ENCODE measurements around the gene MAP4K2. TPM values are rescaled to one million over a fixed set of nuclear protein-coding genes. Genes with fewer than 3 reads are reported as not detected.

MAP4K2 gene
- total RNA-seq, 1 experiment from 2014 or later: 24.5 TPM

- DNase-seq (ENCODE audit: low spot score) (no peak), ATAC-seq (no peak)
- no peak overlapping the region for H3K27ac Mint-ChIP-seq
- no peaks in the 10 kb centered on the region for H3K27me3 Mint-ChIP-seq (ENCODE audit: low read depth)
- no peaks in the 10 kb centered on the region for H3K9me3 Mint-ChIP-seq
- H3K36me3 Mint-ChIP-seq: peaks cover 3% of the 10 kb centered on the region; the same call in 1 of the 2 replicates
- ChIA-PET CTCF (interaction anchor here (0.5 kb wide), 1 partner anchor 36 kb away, joined by 3 read pairs; no protein-coding TSS in a partner anchor), POLR2A (no interaction called here)
- no peak overlapping the region for H3K4me3 Mint-ChIP-seq
- TF ChIP-seq SOX15 (CRISPR knock-in tag; IDR thresholded peaks at IDR 0.05): no peak
- peaks cover 13% of the 10 kb centered on the region for H3K4me1 Mint-ChIP-seq
Measured at GRCh38 chr11:64837887-64838351, 34.9 kb upstream of the MAP4K2 start.

- ChIA-PET POLR2A (no interaction called here), CTCF (interaction anchor here (0.6 to 2.9 kb wide), 2 partner anchors 13 to 49 kb away, joined by 4 to 6 read pairs; no protein-coding TSS in a partner anchor)
- H3K4me1 Mint-ChIP-seq: 0 out of 2 replicates have a peak, but pooled peaks cover 1% of the 10 kb centered on the region
- no peak for DNase-seq (ENCODE audit: low spot score)
- H3K27ac Mint-ChIP-seq: no peak overlapping the region
- TF ChIP-seq ARID4B (CRISPR knock-in tag; IDR thresholded peaks at IDR 0.05; ENCODE audit: borderline replicate concordance): no peak
- no peak for TF ChIP-seq CTCF (IDR thresholded peaks at IDR 0.05)
- TF ChIP-seq PRRX2 (CRISPR knock-in tag; IDR thresholded peaks at IDR 0.05): no peak
- TF ChIP-seq NFATC4 (CRISPR knock-in tag; IDR thresholded peaks at IDR 0.05): no peak
- no peak for TF ChIP-seq FOXP1 (CRISPR knock-in tag; IDR thresholded peaks at IDR 0.05; ENCODE audit: borderline replicate concordance)
- no peak for TF ChIP-seq KAT7 (CRISPR knock-in tag; IDR thresholded peaks at IDR 0.05; ENCODE audit: borderline replicate concordance)
- TF ChIP-seq SP1 (CRISPR knock-in tag; conservative IDR thresholded peaks at IDR 0.05): no peak
- no peak for TF ChIP-seq TEAD1 (CRISPR knock-in tag; IDR thresholded peaks at IDR 0.05)
- TF ChIP-seq STAT6 (CRISPR knock-in tag; conservative IDR thresholded peaks at IDR 0.05; ENCODE audit: low read depth): no peak
- no peak for TF ChIP-seq CDX4 (CRISPR knock-in tag; IDR thresholded peaks at IDR 0.05; ENCODE audit: borderline replicate concordance)
- TF ChIP-seq CREB1 (CRISPR knock-in tag; IDR thresholded peaks at IDR 0.05): no peak
- H3K36me3 Mint-ChIP-seq: peaks cover 3% of the 10 kb centered on the region; the same call in 1 of the 2 replicates
- no peaks in the 10 kb centered on the region for H3K27me3 Mint-ChIP-seq (ENCODE audit: low read depth)
- no peaks in the 10 kb centered on the region for H3K9me3 Mint-ChIP-seq
- ATAC-seq: no peak
- no peak overlapping the region for H3K4me3 Mint-ChIP-seq
Measured at GRCh38 chr11:64836448-64837072, 33.5 kb upstream of the MAP4K2 start.
